Neuronal stem cell (in vitro differentiated cells): Measurements from ENCODE around the gene SYCE1.

Experiments used
- DNase-seq: peaks from one replicate; pipeline ENCODE4 v3.0.0-alpha.2; 2013; ENCODE audit warnings: low spot score
- H2AFZ ChIP-seq: one replicate; pipeline ENCODE4 v1.6.1; 2013; ENCODE audit warnings: mild to moderate bottlenecking, low read length, inconsistent platforms
- H2AK5ac ChIP-seq: 2 replicates; pipeline ENCODE4 v1.6.1; 2013; ENCODE audit warnings: low read depth, mild to moderate bottlenecking, inconsistent platforms, low read length, moderate library complexity, mixed read lengths
- H2BK120ac ChIP-seq: 2 replicates; pipeline ENCODE4 v1.6.1; 2013; ENCODE audit warnings: low read depth, mild to moderate bottlenecking, inconsistent platforms, low read length, moderate library complexity, mixed read lengths
- H2BK12ac ChIP-seq: one replicate; pipeline ENCODE4 v1.6.1; 2013; ENCODE audit warnings: low read length, inconsistent platforms
- H2BK15ac ChIP-seq: 2 replicates; pipeline ENCODE4 v1.6.1; 2013; ENCODE audit warnings: mild to moderate bottlenecking, low read length, inconsistent platforms, mixed read lengths
- H2BK5ac ChIP-seq: one replicate; pipeline ENCODE4 v1.6.1; 2013; ENCODE audit warnings: inconsistent platforms, mild to moderate bottlenecking, low read length, moderate library complexity
- H3K14ac ChIP-seq: one replicate; pipeline ENCODE4 v1.6.1; 2013; ENCODE audit warnings: low read length, inconsistent platforms
- H3K18ac ChIP-seq: 2 replicates; pipeline ENCODE4 v1.6.1; 2013; ENCODE audit warnings: low read length, inconsistent platforms
- H3K23ac ChIP-seq: 2 replicates; pipeline ENCODE4 v1.6.1; 2013; ENCODE audit warnings: low read depth, mild to moderate bottlenecking, mixed read lengths, low read length, inconsistent platforms; ENCODE audit not compliant: poor library complexity
- H3K27ac ChIP-seq: replicated peaks from 3 replicates; pipeline ENCODE4 v1.5.1; 2013; ENCODE audit warnings: low read length, inconsistent platforms
- H3K27me3 ChIP-seq, 3 experiments: 2 replicates each; pipeline ENCODE4 v1.6.1; 2013; ENCODE audit warnings: low read length in 3 of 3, mild to moderate bottlenecking in 2 of 3, inconsistent platforms in 1 of 3, low read depth in 1 of 3, mixed read lengths in 1 of 3, moderate library complexity in 1 of 3; ENCODE audit not compliant: control insufficient read depth in 3 of 3, insufficient read depth in 3 of 3
- H3K36me3 ChIP-seq, 2 donors: replicated peaks in 1 of 2; 2 replicates each; pipeline ENCODE4 v1.6.1; 2013; ENCODE audit warnings: low read length in 2 of 2; ENCODE audit not compliant: control insufficient read depth in 2 of 2, insufficient read depth in 2 of 2
- H3K4ac ChIP-seq: 2 replicates; pipeline ENCODE4 v1.6.1; 2013; ENCODE audit warnings: inconsistent platforms, mild to moderate bottlenecking, low read length, moderate library complexity
- H3K4me1 ChIP-seq, 2 donors: 1 replicate in 1 of 2; 2 replicates in 1 of 2; pipeline ENCODE4 v1.6.1; 2013; ENCODE audit warnings: low read length in 2 of 2, low read depth in 1 of 2; ENCODE audit not compliant: control insufficient read depth in 2 of 2, insufficient read depth in 1 of 2
- H3K4me2 ChIP-seq: one replicate; pipeline ENCODE4 v1.6.1; 2013; ENCODE audit warnings: mild to moderate bottlenecking, low read length, inconsistent platforms; ENCODE audit not compliant: insufficient read depth, poor library complexity, severe bottlenecking
- H3K4me3 ChIP-seq, 2 donors: 2 replicates each; pipeline ENCODE4 v1.5.1; 2013; ENCODE audit warnings: low read length in 2 of 2, mild to moderate bottlenecking in 2 of 2, inconsistent platforms in 1 of 2, moderate library complexity in 1 of 2
- H3K79me1 ChIP-seq: one replicate; pipeline ENCODE4 v1.6.1; 2013; ENCODE audit warnings: low read depth, mild to moderate bottlenecking, inconsistent platforms, low read length, moderate library complexity
- H3K9ac ChIP-seq: one replicate; pipeline ENCODE4 v1.6.1; 2013; ENCODE audit warnings: mild to moderate bottlenecking, low read depth, low read length, inconsistent platforms; ENCODE audit not compliant: poor library complexity
- H3K9me3 ChIP-seq, 2 donors: replicated peaks in 1 of 2; 2 replicates each; pipeline versions ENCODE3 to v1.6.1; 2013; ENCODE audit warnings: low read length in 2 of 2, mild to moderate bottlenecking in 2 of 2, inconsistent platforms in 1 of 2, low read depth in 1 of 2, mixed read lengths in 1 of 2, moderate library complexity in 1 of 2; ENCODE audit not compliant: control insufficient read depth in 2 of 2, insufficient read depth in 1 of 2
- H4K8ac ChIP-seq: one replicate; pipeline ENCODE4 v1.6.1; 2013; ENCODE audit warnings: low read depth, mild to moderate bottlenecking, inconsistent platforms, low read length, moderate library complexity
- H4K91ac ChIP-seq: one replicate; pipeline ENCODE4 v1.6.1; 2013; ENCODE audit warnings: low read length, low read depth, mild to moderate bottlenecking, inconsistent platforms; ENCODE audit not compliant: poor library complexity
- WGBS, 2 donors: extraction: QIAGEN DNeasy Blood & Tissue Kit; methylation state at CpG; one replicate each; pipeline ENCODE4 v1.1.7; 2013; ENCODE audit warnings: missing lambda C conversion rate in 2 of 2, mixed read lengths in 1 of 2; ENCODE audit not compliant: insufficient read length in 2 of 2, insufficient replicate concordance in 1 of 2; ENCODE audit errors: extremely low coverage in 2 of 2; 5-methylcytosine and 5-hydroxymethylcytosine counted together

SYCE1 gene

DNA sequence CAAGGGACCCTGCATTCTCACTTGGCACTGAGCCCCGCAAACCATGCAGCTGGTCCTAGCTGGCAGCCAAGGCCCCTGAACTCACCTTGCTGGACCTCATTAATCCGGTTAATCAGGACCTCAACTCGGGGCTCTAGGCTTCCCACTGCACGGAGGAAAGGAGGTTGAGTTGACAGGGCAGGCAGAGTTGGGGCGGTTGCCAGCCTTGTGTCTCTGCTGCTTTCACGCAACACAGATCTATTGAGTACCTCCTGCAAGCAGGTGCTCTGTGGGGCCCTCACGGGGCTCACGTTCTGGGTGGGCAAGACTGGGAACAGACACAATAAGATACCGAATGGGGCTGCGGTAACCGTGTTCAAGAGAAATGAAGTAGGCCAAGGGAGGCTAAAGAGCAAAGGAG lies 6.2 kb downstream of the SYCE1 start:
- no peak overlapping the region for H4K8ac ChIP-seq
- H2BK120ac ChIP-seq = no peak overlapping the region
- no peaks in the 10 kb centered on the region for H3K4me1 ChIP-seq
- H3K4ac ChIP-seq = no peak overlapping the region
- H2BK12ac ChIP-seq = no peak overlapping the region
- peaks cover 2% of the 10 kb centered on the region for H3K79me1 ChIP-seq
- WGBS, 2 donors = no CpG with 5 or more reads among the region's 11 CpGs
- H2BK15ac ChIP-seq = no peak overlapping the region
- no peak overlapping the region for H3K4me2 ChIP-seq
- H2AFZ ChIP-seq = no peak overlapping the region
- no peak overlapping the region for H3K27ac ChIP-seq
- no peak overlapping the region for H3K9ac ChIP-seq
- no peak overlapping the region for H3K23ac ChIP-seq
- no peak overlapping the region for H2AK5ac ChIP-seq
- no peak overlapping the region for H3K18ac ChIP-seq
- H3K36me3 ChIP-seq = no peaks in the 10 kb centered on the region
- H3K4me3 ChIP-seq = peak overlapping the region in 1 of 2 donors; percentile 58
- no peak for DNase-seq
- H2BK5ac ChIP-seq = no peak overlapping the region
- H3K14ac ChIP-seq = no peak overlapping the region
- peaks cover 0 to 54% of the 10 kb centered on the region in 2 donors for H3K9me3 ChIP-seq
- H4K91ac ChIP-seq = no peak overlapping the region
- peaks cover 0 to 35% (median 0%) of the 10 kb centered on the region in 3 experiments for H3K27me3 ChIP-seq

- Histone ChIP-seq H3K79me1 (peaks cover 2% of the 10 kb centered on the region), H3K27me3 (peaks cover 0 to 40% (median 0%) of the 10 kb centered on the region in 3 experiments)
Observed at GRCh38 chr10:133557381-133557780, 8.0 kb downstream of the SYCE1 start.

GRCh38 chr10:133555521-133555920 lies 9.9 kb downstream of the SYCE1 start:
- no peak overlapping the region for H2BK12ac ChIP-seq
- no peak overlapping the region for H2BK5ac ChIP-seq
- no peak overlapping the region for H3K9ac ChIP-seq
- H3K4me2 ChIP-seq = no peak overlapping the region
- no peak for DNase-seq
- peak overlapping the region in 1 of 2 donors; percentile 43 for H3K4me3 ChIP-seq
- H3K27me3 ChIP-seq = peaks cover 0 to 29% (median 0%) of the 10 kb centered on the region in 3 experiments
- H2AK5ac ChIP-seq = no peak overlapping the region
- WGBS, 2 donors = no CpG with 5 or more reads among the region's 8 CpGs
- H3K79me1 ChIP-seq = peaks cover 2% of the 10 kb centered on the region
- no peak overlapping the region for H2AFZ ChIP-seq
- H3K4ac ChIP-seq = no peak overlapping the region
- no peaks in the 10 kb centered on the region for H3K36me3 ChIP-seq
- no peak overlapping the region for H4K8ac ChIP-seq
- H3K4me1 ChIP-seq = no peaks in the 10 kb centered on the region
- peaks cover 0 to 56% of the 10 kb centered on the region in 2 donors for H3K9me3 ChIP-seq
- no peak overlapping the region for H2BK120ac ChIP-seq
- H3K23ac ChIP-seq = peak overlapping the region; percentile 39
- no peak overlapping the region for H3K27ac ChIP-seq
- no peak overlapping the region for H3K18ac ChIP-seq
- no peak overlapping the region for H2BK15ac ChIP-seq
- no peak overlapping the region for H3K14ac ChIP-seq
- no peak overlapping the region for H4K91ac ChIP-seq

More at GRCh38 chr10:133557381-133557780, 8.0 kb downstream of the SYCE1 start:
- no peak overlapping the region for H3K4me3 ChIP-seq
- no peaks in the 10 kb centered on the region for H3K4me1 ChIP-seq
- WGBS, 2 donors = no CpG with 5 or more reads among the region's 3 CpGs
- no peak overlapping the region for H4K8ac ChIP-seq
- DNase-seq = no peak
- no peak overlapping the region for H2BK120ac ChIP-seq
- H4K91ac ChIP-seq = no peak overlapping the region
- H3K9ac ChIP-seq = no peak overlapping the region
- no peak overlapping the region for H2AFZ ChIP-seq
- H3K18ac ChIP-seq = no peak overlapping the region
- no peak overlapping the region for H3K4me2 ChIP-seq
- H3K14ac ChIP-seq = no peak overlapping the region
- H2BK15ac ChIP-seq = no peak overlapping the region
- no peak overlapping the region for H3K23ac ChIP-seq
- no peak overlapping the region for H3K4ac ChIP-seq
- H3K27ac ChIP-seq = no peak overlapping the region
- no peak overlapping the region for H2AK5ac ChIP-seq
- no peaks in the 10 kb centered on the region for H3K36me3 ChIP-seq
- H3K9me3 ChIP-seq = peaks cover 0 to 56% of the 10 kb centered on the region in 2 donors
- no peak overlapping the region for H2BK5ac ChIP-seq
- no peak overlapping the region for H2BK12ac ChIP-seq

DNA sequence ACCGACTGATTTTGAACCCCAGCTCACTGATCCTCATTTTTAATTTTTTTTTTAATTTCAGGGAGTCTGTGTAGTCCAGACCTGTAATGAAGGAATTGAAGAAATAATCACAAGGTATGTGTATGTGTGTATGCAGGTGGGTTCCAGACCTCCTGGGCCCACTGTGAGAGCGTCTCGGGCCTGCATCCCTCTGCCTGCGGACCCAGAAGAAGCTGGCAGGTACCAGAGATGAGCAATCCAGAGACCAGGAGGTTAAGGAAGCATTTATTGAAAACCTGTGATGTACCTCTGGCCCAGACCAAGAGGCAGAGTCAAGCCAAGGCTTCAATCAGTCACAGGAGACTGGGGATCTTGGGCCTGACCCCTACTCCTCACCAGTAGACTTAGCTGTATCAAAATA lies 10.8 kb downstream of the SYCE1 start:
- Histone ChIP-seq H3K4me3 (no peak overlapping the region), H4K91ac (no peak overlapping the region), H2BK15ac (no peak overlapping the region), H3K36me3 (no peaks in the 10 kb centered on the region), H3K4me1 (no peaks in the 10 kb centered on the region), H3K79me1 (no peaks in the 10 kb centered on the region), H2BK120ac (no peak overlapping the region), H2BK12ac (no peak overlapping the region), H3K27ac (no peak overlapping the region), H2AFZ (no peak overlapping the region), H4K8ac (no peak overlapping the region), H2BK5ac (no peak overlapping the region), H3K27me3 (peaks cover 0 to 23% (median 0%) of the 10 kb centered on the region in 3 experiments), H3K18ac (no peak overlapping the region), H3K14ac (no peak overlapping the region), H3K23ac (no peak overlapping the region), H3K4ac (no peak overlapping the region), H3K9ac (no peak overlapping the region), H3K4me2 (no peak overlapping the region), H3K9me3 (peaks cover 0 to 52% of the 10 kb centered on the region in 2 donors), H2AK5ac (no peak overlapping the region)
- no CpG with 5 or more reads among the region's 4 CpGs for WGBS, 2 donors
- DNase-seq = no peak
